ENCODE results near the gene TMEM209. TPM values are rescaled to one million over a fixed set of nuclear protein-coding genes. Genes with fewer than 3 reads are reported as not detected.

The TMEM209 gene
- total RNA-seq, 4 donors from 2014 or later, result 8.7 to 15.0 (median 12.6) TPM

- no peak for DNase-seq (ENCODE audit: low spot score in 2 of 2)
- WGBS, result no CpG with 5 or more reads among the region's 6 CpGs
- H3K27me3 ChIP-seq, result no peaks in the 10 kb centered on the region
- no peak overlapping the region for H3K4me3 ChIP-seq
- TF ChIP-seq, protein P1, sequence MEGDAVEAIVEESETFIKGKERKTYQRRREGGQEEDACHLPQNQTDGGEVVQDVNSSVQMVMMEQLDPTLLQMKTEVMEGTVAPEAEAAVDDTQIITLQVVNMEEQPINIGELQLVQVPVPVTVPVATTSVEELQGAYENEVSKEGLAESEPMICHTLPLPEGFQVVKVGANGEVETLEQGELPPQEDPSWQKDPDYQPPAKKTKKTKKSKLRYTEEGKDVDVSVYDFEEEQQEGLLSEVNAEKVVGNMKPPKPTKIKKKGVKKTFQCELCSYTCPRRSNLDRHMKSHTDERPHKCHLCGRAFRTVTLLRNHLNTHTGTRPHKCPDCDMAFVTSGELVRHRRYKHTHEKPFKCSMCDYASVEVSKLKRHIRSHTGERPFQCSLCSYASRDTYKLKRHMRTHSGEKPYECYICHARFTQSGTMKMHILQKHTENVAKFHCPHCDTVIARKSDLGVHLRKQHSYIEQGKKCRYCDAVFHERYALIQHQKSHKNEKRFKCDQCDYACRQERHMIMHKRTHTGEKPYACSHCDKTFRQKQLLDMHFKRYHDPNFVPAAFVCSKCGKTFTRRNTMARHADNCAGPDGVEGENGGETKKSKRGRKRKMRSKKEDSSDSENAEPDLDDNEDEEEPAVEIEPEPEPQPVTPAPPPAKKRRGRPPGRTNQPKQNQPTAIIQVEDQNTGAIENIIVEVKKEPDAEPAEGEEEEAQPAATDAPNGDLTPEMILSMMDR (IDR thresholded peaks at IDR 0.05), result no peak
- TF ChIP-seq POLR2AphosphoS5 (IDR thresholded peaks at IDR 0.05) (no peak), EP300 (IDR thresholded peaks at IDR 0.05) (no peak), POLR2A (IDR thresholded peaks at IDR 0.05) (no peak)
- peaks cover 19% of the 10 kb centered on the region for H3K4me1 ChIP-seq
- no peak overlapping the region for H3K27ac ChIP-seq
- H3K36me3 ChIP-seq, result no peaks in the 10 kb centered on the region
- no peaks in the 10 kb centered on the region for H3K9me3 ChIP-seq
These were observed 51.1 kb downstream of the TMEM209 start for GRCh38 chr7:130154131-130154500.

DNA sequence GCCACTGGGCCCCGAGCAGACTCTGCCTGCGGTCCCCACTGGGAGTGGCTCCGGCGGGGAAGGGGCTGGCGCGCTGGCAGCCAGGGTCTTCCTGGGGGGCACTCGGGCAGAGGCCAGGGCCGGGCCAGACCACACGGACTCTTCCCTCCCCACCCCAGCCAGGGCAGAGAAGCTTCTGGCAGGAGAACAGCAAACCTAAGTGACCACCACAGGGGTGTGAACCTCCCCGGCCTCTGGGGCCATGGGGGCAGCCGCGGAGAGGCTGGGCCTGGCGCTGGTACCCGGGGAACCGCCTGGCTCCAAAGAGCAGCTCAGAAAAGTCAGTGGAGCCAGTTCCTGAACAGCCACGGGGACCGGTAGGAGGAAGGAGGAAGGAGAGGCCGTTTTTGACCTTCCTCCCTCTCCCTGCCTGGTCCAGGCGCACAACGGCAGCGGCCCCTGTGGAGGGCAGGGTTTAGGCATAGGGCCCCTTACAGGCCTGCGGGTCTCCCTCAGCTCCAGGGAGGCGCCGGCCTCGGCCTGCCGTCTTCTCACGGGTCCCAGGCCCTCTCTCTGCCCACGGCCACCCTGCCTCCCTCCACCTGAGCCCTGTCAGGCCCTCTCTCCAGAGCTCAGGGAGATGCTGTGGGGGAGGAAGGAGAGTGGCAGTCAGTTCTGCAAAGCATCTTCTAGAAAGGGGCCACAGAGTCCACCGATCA, 51.8 kb downstream of the TMEM209 start:
- no peak overlapping the region for H3K27ac ChIP-seq
- 75% methylated on average over 19 of the region's 29 CpGs for WGBS
- DNase-seq (ENCODE audit: low spot score in 2 of 2), result no peak
- no peak overlapping the region for H3K4me3 ChIP-seq
- no peak for TF ChIP-seq EP300 (IDR thresholded peaks at IDR 0.05)
- no peak for TF ChIP-seq POLR2AphosphoS5 (IDR thresholded peaks at IDR 0.05)
- no peaks in the 10 kb centered on the region for H3K27me3 ChIP-seq
- H3K9me3 ChIP-seq, result no peaks in the 10 kb centered on the region
- no peaks in the 10 kb centered on the region for H3K36me3 ChIP-seq
- H3K4me1 ChIP-seq, result peaks cover 19% of the 10 kb centered on the region

- H3K4me3 ChIP-seq, result no peak overlapping the region
These were observed 52.6 kb downstream of the TMEM209 start for GRCh38 chr7:130152493-130153210.

GRCh38 chr7:130151591-130152492, 53.4 kb downstream of the TMEM209 start:
- WGBS, result 89% methylated on average over 5 of the region's 5 CpGs
- H3K4me3 ChIP-seq, result no peak overlapping the region
- H3K4me1 ChIP-seq, result peaks cover 19% of the 10 kb centered on the region
- no peaks in the 10 kb centered on the region for H3K27me3 ChIP-seq
- no peaks in the 10 kb centered on the region for H3K9me3 ChIP-seq
- H3K27ac ChIP-seq, result no peak overlapping the region
- TF ChIP-seq EP300 (IDR thresholded peaks at IDR 0.05) (no peak), POLR2AphosphoS5 (IDR thresholded peaks at IDR 0.05) (no peak), POLR2A (IDR thresholded peaks at IDR 0.05) (no peak)
- TF ChIP-seq, protein P1 (IDR thresholded peaks at IDR 0.05), result no peak
- no peak for DNase-seq (ENCODE audit: low spot score in 2 of 2)
- H3K36me3 ChIP-seq, result no peaks in the 10 kb centered on the region

More at GRCh38 chr7:130152493-130153210, 52.6 kb downstream of the TMEM209 start:
- Histone ChIP-seq H3K36me3 (no peaks in the 10 kb centered on the region), H3K27me3 (no peaks in the 10 kb centered on the region), H3K9me3 (no peaks in the 10 kb centered on the region), H3K27ac (no peak overlapping the region), H3K4me1 (peaks cover 19% of the 10 kb centered on the region)
- no peak for TF ChIP-seq POLR2A (IDR thresholded peaks at IDR 0.05)
- TF ChIP-seq, protein P1 (IDR thresholded peaks at IDR 0.05), result no peak
- no peak for TF ChIP-seq EP300 (IDR thresholded peaks at IDR 0.05)
- TF ChIP-seq POLR2AphosphoS5 (IDR thresholded peaks at IDR 0.05), result no peak
- DNase-seq (ENCODE audit: low spot score in 2 of 2), result no peak
- 93% methylated on average over 3 of the region's 17 CpGs for WGBS

DNA sequence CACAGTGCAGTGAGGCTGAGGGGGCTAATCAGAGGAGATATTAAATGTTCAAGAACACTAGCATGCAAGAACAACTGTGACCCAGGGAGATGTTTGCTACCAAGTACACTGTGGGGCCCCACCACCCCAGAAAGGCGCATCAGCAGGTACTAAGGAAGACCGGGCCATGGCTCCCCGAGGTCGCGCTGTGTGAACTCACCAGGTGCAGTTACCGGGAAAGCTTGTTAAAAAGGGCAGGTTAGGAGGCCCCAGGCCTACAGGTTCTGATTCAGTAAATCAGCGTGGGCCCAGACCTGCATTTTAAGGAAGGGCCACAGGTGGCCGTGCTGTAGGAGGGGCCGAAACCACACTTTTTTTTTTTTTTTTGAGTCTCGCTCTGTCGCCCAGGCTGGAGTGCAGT, 54.6 kb downstream of the TMEM209 start:
- H3K4me1 ChIP-seq, result peaks cover 19% of the 10 kb centered on the region
- H3K27me3 ChIP-seq, result no peaks in the 10 kb centered on the region
- TF ChIP-seq, protein P1 (IDR thresholded peaks at IDR 0.05), result no peak
- no peak for TF ChIP-seq POLR2A (IDR thresholded peaks at IDR 0.05)
- no peak for TF ChIP-seq EP300 (IDR thresholded peaks at IDR 0.05)
- no peak for TF ChIP-seq POLR2AphosphoS5 (IDR thresholded peaks at IDR 0.05)
- no peaks in the 10 kb centered on the region for H3K9me3 ChIP-seq
- H3K4me3 ChIP-seq, result no peak overlapping the region
- no peaks in the 10 kb centered on the region for H3K36me3 ChIP-seq
- WGBS, result 93% methylated on average over 11 of the region's 11 CpGs
- no peak overlapping the region for H3K27ac ChIP-seq
- no peak for DNase-seq (ENCODE audit: low spot score in 2 of 2)
